Transverse colon (tissue), 4 donors: ENCODE measurements around the gene TMEM131L. TPM values are rescaled to one million over a fixed set of nuclear protein-coding genes. Genes with fewer than 3 reads are reported as not detected.

ENCODE experiments used
- DNase-seq: peaks from one replicate; pipeline ENCODE4 v3.0.0-alpha.2; 2019
- H3K27ac ChIP-seq, 4 donors: fragments of 200-600 bp; sonication (generic); 2 replicates each; pipeline ENCODE4 v1.5.1; 2016 to 2018; ENCODE audit warnings: inconsistent platforms in 4 of 4
- H3K27me3 ChIP-seq: fragments of 200-600 bp; sonication (generic); 2 replicates; pipeline ENCODE4 v1.5.1; 2017; ENCODE audit warnings: inconsistent platforms
- H3K36me3 ChIP-seq, 4 donors: fragments of 200-600 bp; sonication (generic); 2 replicates each; pipeline ENCODE4 v1.5.1; 2017 to 2019; ENCODE audit warnings: inconsistent platforms in 4 of 4
- H3K4me1 ChIP-seq, 4 donors: fragments of 200-600 bp; sonication (generic); 2 replicates each; pipeline ENCODE4 v1.5.1; 2017 to 2020; ENCODE audit warnings: inconsistent platforms in 4 of 4
- H3K4me3 ChIP-seq, 4 donors: fragments of 200-600 bp; sonication (generic); 1 replicate in 1 of 4; 2 replicates in 3 of 4; pipeline versions ENCODE4 v1.5.1 to v1.6.1; 2017 to 2019; ENCODE audit warnings: inconsistent platforms in 4 of 4
- H3K9me3 ChIP-seq, 2 donors: fragments of 200-600 bp; sonication (generic); 2 replicates each; pipeline ENCODE4 v1.5.1; 2017 to 2019; ENCODE audit warnings: inconsistent platforms in 2 of 2
- EP300 ChIP-seq: sonication (generic); formaldehyde crosslinking; IDR thresholded peaks from one replicate; pipeline ENCODE4 v1.6.1; 2017; ENCODE audit warnings: antibody characterized with exemption, low read depth
- POLR2A ChIP-seq: fragments of 450-650 bp; IDR thresholded peaks from one replicate; pipeline ENCODE4 v1.6.1; 2016; ENCODE audit warnings: antibody characterized with exemption, mild to moderate bottlenecking, moderate library complexity
- POLR2AphosphoS5 ChIP-seq, 3 donors: sonication (generic); formaldehyde crosslinking; IDR thresholded peaks; one replicate each; pipeline ENCODE4 v1.6.1; 2016; ENCODE audit warnings: antibody characterized with exemption in 3 of 3
- WGBS, 2 donors: methylation state at CpG; one replicate each; pipeline ENCODE4 v1.1.5; 2018; ENCODE audit warnings: low coverage in 1 of 2; 5-methylcytosine and 5-hydroxymethylcytosine counted together
- in situ Hi-C, 4 donors: fragments of 200-750 bp; cut with MboI; loops; one replicate each; pipeline versions ENCODE4 v1.15.0 to v1.15.1; 2017; ENCODE audit warnings: low sequenced_read_pairs in 3 of 4, low pct_ligation_motif_present in 1 of 4, low pct_unique_long_range_greater_than_20kb in 1 of 4
- intact Hi-C: fragments of 100-400 bp; cut with DNase I; formaldehyde crosslinking; loops from one replicate; pipeline ENCODE4 v1.15.1; 2023; ENCODE audit warnings: low total_unique reads
- total RNA-seq, 4 donors: library from RNA; depleted of rRNA; stranded (reverse); fragments of >200 nt; gene quantifications; one replicate each; pipeline ENCODE4 v1.1.0, GENCODE V29; 2016
- TF ChIP-seq, protein P1 (sequence below), 5 experiments: fragments of 200-600 bp in 3 of 5; fragments of 450-650 bp in 2 of 5; sonication (generic) in 3 of 5; IDR thresholded peaks; 1 replicate in 2 of 5; 2 replicates in 3 of 5; pipeline ENCODE4 v1.5.1; 2016 to 2017; ENCODE audit warnings: antibody characterized with exemption in 5 of 5, inconsistent platforms in 3 of 5, mild to moderate bottlenecking in 2 of 5, moderate library complexity in 1 of 5

The TMEM131L gene
- total RNA-seq, 4 donors from 2014 or later: 5.2 to 14.8 (median 8.3) TPM

DNA sequence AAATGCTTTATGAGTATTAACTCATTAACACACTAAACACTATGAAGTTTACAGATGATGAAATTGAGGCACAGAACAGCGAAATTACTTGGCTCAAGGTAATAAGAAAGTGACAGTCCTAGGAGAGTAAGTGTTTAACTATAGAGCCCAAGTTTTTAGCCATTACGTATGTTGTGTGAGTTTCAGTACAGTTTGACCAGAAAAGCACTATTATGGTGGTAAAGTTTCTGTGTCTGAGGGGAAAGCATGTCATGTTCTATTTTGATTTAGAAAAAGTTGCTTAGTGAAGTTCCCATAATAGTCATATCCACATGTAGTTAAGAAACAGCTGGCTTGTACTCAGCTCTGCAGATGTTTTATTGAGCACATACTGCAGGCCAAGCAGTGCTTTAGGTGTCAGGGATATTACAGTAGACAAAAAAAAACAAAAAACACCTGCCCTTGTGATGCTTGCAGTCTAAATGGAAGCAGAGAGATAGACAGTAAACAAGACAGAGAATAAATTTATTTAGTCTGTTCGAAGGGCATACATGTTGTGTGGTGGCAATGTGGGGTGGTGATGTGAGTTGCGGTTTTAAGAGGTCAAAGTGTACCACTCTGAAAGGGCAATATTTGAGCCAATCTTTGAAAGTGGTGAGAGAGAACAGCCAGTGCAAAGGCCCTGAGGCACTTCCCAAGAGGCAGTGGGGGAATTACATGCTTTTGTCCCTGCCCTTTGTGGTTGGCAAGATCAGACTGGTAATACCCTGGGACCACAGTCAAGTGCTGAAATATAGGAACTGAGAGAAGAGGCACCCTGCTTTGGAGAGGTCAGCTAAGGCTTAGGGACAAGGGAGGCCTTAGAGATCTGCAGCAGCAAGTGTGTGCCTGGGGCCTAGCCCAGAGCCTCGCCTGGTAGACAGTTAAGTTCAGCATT, 6.2 kb downstream of the TMEM131L start:
- Histone ChIP-seq H3K9me3 (no peaks in the 10 kb centered on the region), H3K4me1 (peaks cover 12 to 48% (median 31%) of the 10 kb centered on the region in 4 donors), H3K4me3 (no peak overlapping the region), H3K36me3 (no peaks in the 10 kb centered on the region), H3K27me3 (no peaks in the 10 kb centered on the region), H3K27ac (peak overlapping the region in 1 of 4 donors; percentile 21)
- TF ChIP-seq POLR2AphosphoS5 (IDR thresholded peaks at IDR 0.05) (no peak), POLR2A (no peak), EP300 (no peak)
- TF ChIP-seq, protein P1, sequence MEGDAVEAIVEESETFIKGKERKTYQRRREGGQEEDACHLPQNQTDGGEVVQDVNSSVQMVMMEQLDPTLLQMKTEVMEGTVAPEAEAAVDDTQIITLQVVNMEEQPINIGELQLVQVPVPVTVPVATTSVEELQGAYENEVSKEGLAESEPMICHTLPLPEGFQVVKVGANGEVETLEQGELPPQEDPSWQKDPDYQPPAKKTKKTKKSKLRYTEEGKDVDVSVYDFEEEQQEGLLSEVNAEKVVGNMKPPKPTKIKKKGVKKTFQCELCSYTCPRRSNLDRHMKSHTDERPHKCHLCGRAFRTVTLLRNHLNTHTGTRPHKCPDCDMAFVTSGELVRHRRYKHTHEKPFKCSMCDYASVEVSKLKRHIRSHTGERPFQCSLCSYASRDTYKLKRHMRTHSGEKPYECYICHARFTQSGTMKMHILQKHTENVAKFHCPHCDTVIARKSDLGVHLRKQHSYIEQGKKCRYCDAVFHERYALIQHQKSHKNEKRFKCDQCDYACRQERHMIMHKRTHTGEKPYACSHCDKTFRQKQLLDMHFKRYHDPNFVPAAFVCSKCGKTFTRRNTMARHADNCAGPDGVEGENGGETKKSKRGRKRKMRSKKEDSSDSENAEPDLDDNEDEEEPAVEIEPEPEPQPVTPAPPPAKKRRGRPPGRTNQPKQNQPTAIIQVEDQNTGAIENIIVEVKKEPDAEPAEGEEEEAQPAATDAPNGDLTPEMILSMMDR (IDR thresholded peaks at IDR 0.05): no peak
- in situ Hi-C loops (no loop called here), intact Hi-C loops (no loop called here)
- 78 to 98% methylated on average over 4 to 5 of the region's 5 CpGs for WGBS, 2 donors
- no peak for DNase-seq

- in situ Hi-C loops (no loop called here), intact Hi-C loops (no loop called here)
- H3K27ac ChIP-seq: no peak overlapping the region
- H3K27me3 ChIP-seq: no peaks in the 10 kb centered on the region
- no peak overlapping the region for H3K4me3 ChIP-seq
- no peaks in the 10 kb centered on the region for H3K9me3 ChIP-seq
- TF ChIP-seq, protein P1 (IDR thresholded peaks at IDR 0.05): no peak
- TF ChIP-seq POLR2A (no peak), EP300 (no peak), POLR2AphosphoS5 (IDR thresholded peaks at IDR 0.05) (no peak)
- 96 to 100% methylated on average over 3 to 4 of the region's 4 CpGs for WGBS, 2 donors
- H3K36me3 ChIP-seq: no peaks in the 10 kb centered on the region
- H3K4me1 ChIP-seq: peaks cover 12 to 40% (median 19%) of the 10 kb centered on the region in 4 donors
- no peak for DNase-seq
Measured at GRCh38 chr4:153474251-153474650, 8.1 kb downstream of the TMEM131L start.

DNA sequence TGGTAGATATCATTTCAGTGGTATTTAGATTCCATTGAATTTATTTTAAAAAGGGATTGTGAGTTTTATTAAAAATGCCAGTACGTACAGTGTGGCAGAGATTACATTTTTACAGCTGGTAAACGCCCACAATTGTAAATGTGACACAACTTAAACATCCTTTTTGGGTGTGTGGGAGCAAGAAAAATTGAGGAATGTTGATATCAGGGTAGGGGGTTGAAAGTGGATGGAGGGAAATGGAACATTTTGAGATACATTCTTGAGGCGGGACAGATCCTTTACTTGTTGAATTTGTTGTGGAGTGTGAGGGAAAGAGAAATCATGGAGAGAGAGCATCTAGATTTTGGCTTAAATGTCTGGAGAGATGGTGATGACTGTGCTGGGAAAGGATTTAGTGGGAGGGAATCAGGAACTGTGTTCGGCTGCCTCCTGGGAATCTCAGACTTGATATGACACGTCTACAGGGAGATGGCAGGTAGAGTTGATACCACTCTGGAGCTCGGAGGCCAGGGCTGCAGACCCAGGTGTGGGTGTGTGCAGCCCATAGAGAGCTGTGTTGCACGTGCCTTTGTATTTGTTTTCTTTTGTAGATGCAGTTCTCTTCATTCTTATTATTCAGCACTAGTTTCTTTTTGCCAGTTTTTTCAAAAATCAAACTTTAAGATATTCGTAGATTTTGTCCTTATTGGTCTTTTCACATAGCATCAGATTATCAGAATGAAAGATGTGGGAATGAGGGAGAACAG, 10.8 kb downstream of the TMEM131L start:
- H3K27ac ChIP-seq: no peak overlapping the region
- H3K27me3 ChIP-seq: no peaks in the 10 kb centered on the region
- peaks cover 0 to 19% (median under 1%) of the 10 kb centered on the region in 4 donors for H3K4me1 ChIP-seq
- WGBS, 2 donors: 77 to 78% methylated on average over 8 of the region's 8 CpGs
- TF ChIP-seq, protein P1 (IDR thresholded peaks at IDR 0.05): no peak
- no peak for TF ChIP-seq POLR2AphosphoS5 (IDR thresholded peaks at IDR 0.05)
- no peak for TF ChIP-seq EP300
- no peak for TF ChIP-seq POLR2A
- no peak overlapping the region for H3K4me3 ChIP-seq
- in situ Hi-C loops: no loop called here
- DNase-seq: no peak
- intact Hi-C loops: no loop called here
- H3K36me3 ChIP-seq: no peaks in the 10 kb centered on the region
- H3K9me3 ChIP-seq: no peaks in the 10 kb centered on the region

DNA sequence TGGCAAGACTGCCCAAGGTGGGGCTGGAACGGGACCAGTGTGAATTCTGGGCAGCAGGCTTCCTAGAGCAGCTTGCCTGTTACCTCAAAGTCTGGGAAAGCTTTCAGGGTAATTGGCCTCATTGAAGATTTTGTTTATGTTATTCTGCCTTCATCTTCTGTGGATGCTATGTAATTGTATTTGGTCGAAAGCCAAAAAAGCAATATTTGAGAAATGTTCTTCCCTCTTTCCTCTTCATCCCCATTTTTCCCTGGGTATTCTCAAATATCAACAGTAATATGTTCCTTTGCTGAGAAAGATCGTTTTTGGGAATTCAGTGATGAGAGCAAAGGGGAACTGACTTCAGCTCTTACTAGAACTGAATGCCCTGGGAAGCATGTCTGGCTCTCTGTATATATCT, 12.9 kb downstream of the TMEM131L start:
- no peak for DNase-seq
- Histone ChIP-seq H3K9me3 (no peaks in the 10 kb centered on the region), H3K4me3 (no peak overlapping the region), H3K36me3 (no peaks in the 10 kb centered on the region), H3K27me3 (no peaks in the 10 kb centered on the region), H3K4me1 (peaks cover 0 to 20% (median 3%) of the 10 kb centered on the region in 4 donors), H3K27ac (peak overlapping the region in 1 of 4 donors; percentile 33)
- in situ Hi-C loops (no loop called here), intact Hi-C loops (no loop called here)
- WGBS, 2 donors: 47 to 59% methylated on average over 2 to 3 of the region's 3 CpGs
- no peak for TF ChIP-seq POLR2A
- TF ChIP-seq POLR2AphosphoS5 (IDR thresholded peaks at IDR 0.05): no peak
- TF ChIP-seq, protein P1 (IDR thresholded peaks at IDR 0.05): no peak
- no peak for TF ChIP-seq EP300
